K562 (cell line): ENCODE measurements around the gene NR1H2. TPM values are rescaled to one million over a fixed set of nuclear protein-coding genes. Genes with fewer than 3 reads are reported as not detected.

Experiments used
- CBX2 ChIP-seq: fragments of 200-600 bp; sonication (generic); IDR thresholded peaks from one replicate; pipeline ENCODE4 v1.6.1; 2012; ENCODE audit warnings: mild to moderate bottlenecking, low read length, inconsistent platforms; ENCODE audit not compliant: insufficient read depth, poor library complexity, severe bottlenecking
- FOXP1 ChIP-seq: sonication (generic); formaldehyde crosslinking; IDR thresholded peaks from 2 replicates; pipeline ENCODE4 v1.8.0; 2022; ENCODE audit warnings: mild to moderate bottlenecking, missing genetic modification reagents
- HNRNPLL ChIP-seq: fragments of 200-400 bp; formaldehyde crosslinking; IDR thresholded peaks from 2 replicates; pipeline ENCODE4 v1.6.1; 2017; ENCODE audit warnings: low read length, low read depth, mild to moderate bottlenecking; ENCODE audit not compliant: poor library complexity, severe bottlenecking
- LARP7 ChIP-seq: fragments of 450-650 bp; IDR thresholded peaks from 2 replicates; pipeline ENCODE4 v1.6.1; 2016
- POU5F1 ChIP-seq: fragments of 150-350 bp; IDR thresholded peaks from 2 replicates; pipeline ENCODE4 v1.6.1; 2014; ENCODE audit warnings: borderline replicate concordance, low read length, low read depth, mild to moderate bottlenecking; ENCODE audit not compliant: partially characterized antibody
- RAD21 ChIP-seq, 2 experiments: fragments of 250-450 bp in 1 of 2; fragments of 450-650 bp in 1 of 2; sonication (Bioruptor Pico) in 1 of 2; formaldehyde crosslinking in 1 of 2; IDR thresholded peaks in 1 of 2; conservative IDR thresholded peaks in 1 of 2; 2 replicates each; pipeline versions ENCODE4 v1.4.0 to v1.8.0; 2020 to 2022; ENCODE audit warnings: mild to moderate bottlenecking in 2 of 2, moderate library complexity in 1 of 2
- SMARCB1 ChIP-seq: IDR thresholded peaks from 2 replicates; pipeline ENCODE4 v1.6.1; 2011; ENCODE audit warnings: improper control_type of control experiment, low read depth; ENCODE audit not compliant: insufficient read length
- ZBTB7A ChIP-seq: IDR thresholded peaks from 2 replicates; pipeline ENCODE4 v1.6.1; 2011; ENCODE audit warnings: low read depth, mild to moderate bottlenecking, low read length, moderate library complexity, borderline replicate concordance; ENCODE audit not compliant: control insufficient read depth
- ZNF778 ChIP-seq: fragments of 450-650 bp; formaldehyde crosslinking; IDR thresholded peaks from 2 replicates; pipeline ENCODE4 v1.4.0; 2020; ENCODE audit warnings: mild to moderate bottlenecking, moderate library complexity
- ZNF830 ChIP-seq: fragments of 250-450 bp; sonication (Bioruptor Pico); IDR thresholded peaks from 2 replicates; pipeline ENCODE4 v1.5.0; 2021; ENCODE audit warnings: mild to moderate bottlenecking
- polyA plus RNA-seq, 8 experiments: library from polyadenylated mRNA; depleted of rRNA in 4 of 8; stranded (reverse) in 5 of 8; unstranded in 3 of 8; fragments of >200 nt; fragmentation: Nextera tagmentation in 2 of 8; fragmentation: Illumina TruSeq in 1 of 8; extraction: Ambion mirVana in 2 of 8; extraction: Trizol in 1 of 8; gene quantifications; 2 replicates each; pipeline versions ENCODE4 v1.2.1 to v1.2.3, GENCODE V29; 2011 to 2014; ENCODE audit warnings: inconsistent platforms in 1 of 8, missing spikeins in 1 of 8
- total RNA-seq, 7 experiments: library from RNA; depleted of rRNA in 6 of 7; stranded (reverse); fragments of >200 nt in 6 of 7; fragmentation: Illumina TruSeq in 2 of 7; extraction: Trizol in 2 of 7; gene quantifications; 2 replicates each; pipeline versions ENCODE4 v1.2.1 to v1.2.3, GENCODE V29; 2011 to 2021; ENCODE audit warnings: low replicate concordance in 1 of 7
- TF ChIP-seq, protein P1 (sequence below): sonication (generic); formaldehyde crosslinking; IDR thresholded peaks from 2 replicates; pipeline ENCODE4 v1.8.0; 2022; ENCODE audit warnings: mild to moderate bottlenecking, missing genetic modification reagents
- TF ChIP-seq, protein P2 (sequence below): sonication (generic); formaldehyde crosslinking; IDR thresholded peaks from 2 replicates; pipeline ENCODE4 v1.4.0; 2020; ENCODE audit warnings: mild to moderate bottlenecking, missing genetic modification reagents
- TF ChIP-seq, protein P3 (sequence below): sonication (generic); formaldehyde crosslinking; IDR thresholded peaks from 2 replicates; pipeline ENCODE4 v1.8.0; 2022; ENCODE audit warnings: missing genetic modification reagents, mild to moderate bottlenecking, moderate library complexity, borderline replicate concordance
- TF ChIP-seq, protein P4 (sequence below): fragments of 250-450 bp; sonication (Bioruptor Pico); IDR thresholded peaks from 2 replicates; pipeline ENCODE4 v1.5.0; 2021

Gene NR1H2
- total and polyA plus RNA-seq, 9 of the 15 experiments (the other 6 are each of a cell fraction or from before 2014, with no cell fraction given), result 0.11 to 73.8 (median 24.0) TPM

DNA sequence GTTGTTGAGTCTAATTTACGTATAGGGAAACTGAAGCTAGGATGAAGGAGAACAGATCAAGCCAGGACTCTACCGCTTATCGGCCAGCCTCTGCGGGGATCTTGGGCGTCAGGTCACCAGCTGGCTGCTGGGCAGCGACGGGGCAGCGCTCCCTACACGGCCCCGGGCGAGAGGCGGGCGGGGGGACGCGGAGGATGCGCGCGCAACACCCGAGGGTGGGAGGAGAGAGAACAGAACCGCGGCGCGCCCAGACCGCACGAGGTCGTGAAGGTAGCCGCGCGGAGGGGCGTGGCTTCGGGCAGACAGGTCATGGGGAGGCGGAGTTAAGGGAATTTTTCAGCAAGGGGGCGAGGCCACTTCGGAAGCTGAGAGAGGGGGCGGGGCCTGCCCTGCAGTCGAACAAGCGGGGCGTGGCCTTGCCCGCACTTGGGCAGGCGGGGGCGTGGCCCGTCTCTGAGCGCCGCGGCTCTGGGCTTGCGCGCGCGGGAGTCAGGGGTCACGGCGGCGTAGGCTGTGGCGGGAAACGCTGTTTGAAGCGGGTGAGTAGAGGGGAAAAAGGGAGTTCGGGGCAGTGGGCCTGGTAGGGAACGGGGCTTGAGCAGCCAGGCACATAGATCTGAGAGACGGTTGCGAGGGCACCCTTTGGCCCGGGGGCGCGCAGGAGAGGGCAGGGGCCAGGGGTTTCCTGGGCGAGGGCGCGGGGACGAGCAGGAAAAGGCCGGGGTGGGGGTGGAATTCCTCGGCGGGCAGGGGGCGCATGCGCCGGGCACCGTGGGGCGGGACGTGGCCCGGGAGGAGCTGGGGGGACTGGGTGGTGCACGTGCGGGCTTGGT lies 7.8 kb downstream of the NR1H2 start, which contains the start of gene POLD1 (continued):
- TF ChIP-seq, protein P1, sequence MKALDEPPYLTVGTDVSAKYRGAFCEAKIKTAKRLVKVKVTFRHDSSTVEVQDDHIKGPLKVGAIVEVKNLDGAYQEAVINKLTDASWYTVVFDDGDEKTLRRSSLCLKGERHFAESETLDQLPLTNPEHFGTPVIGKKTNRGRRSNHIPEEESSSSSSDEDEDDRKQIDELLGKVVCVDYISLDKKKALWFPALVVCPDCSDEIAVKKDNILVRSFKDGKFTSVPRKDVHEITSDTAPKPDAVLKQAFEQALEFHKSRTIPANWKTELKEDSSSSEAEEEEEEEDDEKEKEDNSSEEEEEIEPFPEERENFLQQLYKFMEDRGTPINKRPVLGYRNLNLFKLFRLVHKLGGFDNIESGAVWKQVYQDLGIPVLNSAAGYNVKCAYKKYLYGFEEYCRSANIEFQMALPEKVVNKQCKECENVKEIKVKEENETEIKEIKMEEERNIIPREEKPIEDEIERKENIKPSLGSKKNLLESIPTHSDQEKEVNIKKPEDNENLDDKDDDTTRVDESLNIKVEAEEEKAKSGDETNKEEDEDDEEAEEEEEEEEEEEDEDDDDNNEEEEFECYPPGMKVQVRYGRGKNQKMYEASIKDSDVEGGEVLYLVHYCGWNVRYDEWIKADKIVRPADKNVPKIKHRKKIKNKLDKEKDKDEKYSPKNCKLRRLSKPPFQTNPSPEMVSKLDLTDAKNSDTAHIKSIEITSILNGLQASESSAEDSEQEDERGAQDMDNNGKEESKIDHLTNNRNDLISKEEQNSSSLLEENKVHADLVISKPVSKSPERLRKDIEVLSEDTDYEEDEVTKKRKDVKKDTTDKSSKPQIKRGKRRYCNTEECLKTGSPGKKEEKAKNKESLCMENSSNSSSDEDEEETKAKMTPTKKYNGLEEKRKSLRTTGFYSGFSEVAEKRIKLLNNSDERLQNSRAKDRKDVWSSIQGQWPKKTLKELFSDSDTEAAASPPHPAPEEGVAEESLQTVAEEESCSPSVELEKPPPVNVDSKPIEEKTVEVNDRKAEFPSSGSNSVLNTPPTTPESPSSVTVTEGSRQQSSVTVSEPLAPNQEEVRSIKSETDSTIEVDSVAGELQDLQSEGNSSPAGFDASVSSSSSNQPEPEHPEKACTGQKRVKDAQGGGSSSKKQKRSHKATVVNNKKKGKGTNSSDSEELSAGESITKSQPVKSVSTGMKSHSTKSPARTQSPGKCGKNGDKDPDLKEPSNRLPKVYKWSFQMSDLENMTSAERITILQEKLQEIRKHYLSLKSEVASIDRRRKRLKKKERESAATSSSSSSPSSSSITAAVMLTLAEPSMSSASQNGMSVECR, result peak; percentile 74; the same call in 1 of the 2 replicates
- no peak for TF ChIP-seq HNRNPLL
- no peak for TF ChIP-seq SMARCB1
- no peak for TF ChIP-seq FOXP1 (CRISPR knock-in tag)
- TF ChIP-seq CBX2, result no peak
- TF ChIP-seq, protein P2, sequence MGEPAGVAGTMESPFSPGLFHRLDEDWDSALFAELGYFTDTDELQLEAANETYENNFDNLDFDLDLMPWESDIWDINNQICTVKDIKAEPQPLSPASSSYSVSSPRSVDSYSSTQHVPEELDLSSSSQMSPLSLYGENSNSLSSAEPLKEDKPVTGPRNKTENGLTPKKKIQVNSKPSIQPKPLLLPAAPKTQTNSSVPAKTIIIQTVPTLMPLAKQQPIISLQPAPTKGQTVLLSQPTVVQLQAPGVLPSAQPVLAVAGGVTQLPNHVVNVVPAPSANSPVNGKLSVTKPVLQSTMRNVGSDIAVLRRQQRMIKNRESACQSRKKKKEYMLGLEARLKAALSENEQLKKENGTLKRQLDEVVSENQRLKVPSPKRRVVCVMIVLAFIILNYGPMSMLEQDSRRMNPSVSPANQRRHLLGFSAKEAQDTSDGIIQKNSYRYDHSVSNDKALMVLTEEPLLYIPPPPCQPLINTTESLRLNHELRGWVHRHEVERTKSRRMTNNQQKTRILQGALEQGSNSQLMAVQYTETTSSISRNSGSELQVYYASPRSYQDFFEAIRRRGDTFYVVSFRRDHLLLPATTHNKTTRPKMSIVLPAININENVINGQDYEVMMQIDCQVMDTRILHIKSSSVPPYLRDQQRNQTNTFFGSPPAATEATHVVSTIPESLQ, result no peak; the same call in 1 of the 2 replicates
- no peak for TF ChIP-seq LARP7
- TF ChIP-seq ZNF778 (CRISPR knock-in tag), result no peak
- TF ChIP-seq ZNF830 (CRISPR knock-in tag), result peak; percentile 68; the same call in 1 of the 2 replicates
- TF ChIP-seq RAD21 (CRISPR knock-in tag; conservative IDR thresholded peaks at IDR 0.05 in 1 of 2, IDR thresholded peaks at IDR 0.05 in 1 of 2), result peak in 1 of 2 experiments; percentile 16; a peak in 1 of 4 replicates
- TF ChIP-seq, protein P3, sequence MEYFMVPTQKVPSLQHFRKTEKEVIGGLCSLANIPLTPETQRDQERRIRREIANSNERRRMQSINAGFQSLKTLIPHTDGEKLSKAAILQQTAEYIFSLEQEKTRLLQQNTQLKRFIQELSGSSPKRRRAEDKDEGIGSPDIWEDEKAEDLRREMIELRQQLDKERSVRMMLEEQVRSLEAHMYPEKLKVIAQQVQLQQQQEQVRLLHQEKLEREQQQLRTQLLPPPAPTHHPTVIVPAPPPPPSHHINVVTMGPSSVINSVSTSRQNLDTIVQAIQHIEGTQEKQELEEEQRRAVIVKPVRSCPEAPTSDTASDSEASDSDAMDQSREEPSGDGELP (CRISPR knock-in tag), result peak; percentile 96
- TF ChIP-seq, protein P4, sequence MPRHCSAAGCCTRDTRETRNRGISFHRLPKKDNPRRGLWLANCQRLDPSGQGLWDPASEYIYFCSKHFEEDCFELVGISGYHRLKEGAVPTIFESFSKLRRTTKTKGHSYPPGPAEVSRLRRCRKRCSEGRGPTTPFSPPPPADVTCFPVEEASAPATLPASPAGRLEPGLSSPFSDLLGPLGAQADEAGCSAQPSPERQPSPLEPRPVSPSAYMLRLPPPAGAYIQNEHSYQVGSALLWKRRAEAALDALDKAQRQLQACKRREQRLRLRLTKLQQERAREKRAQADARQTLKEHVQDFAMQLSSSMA (CRISPR knock-in tag), result peak; percentile 92; the same call in 1 of the 2 replicates
- peak; percentile 38; the same call in 1 of the 2 replicates for TF ChIP-seq ZBTB7A
- TF ChIP-seq POU5F1, result no peak
